Gastroesophageal sphincter (tissue), 4 donors: ENCODE measurements around the gene MAPT. TPM values are rescaled to one million over a fixed set of nuclear protein-coding genes. Genes with fewer than 3 reads are reported as not detected.
"Not testable (repeated sequence)": the region's sequence is repeated elsewhere in the genome, so short reads cannot be mapped to it uniquely, and the experiment has no call there.

Experiments used
- ATAC-seq: fragments of 150-250 bp; one replicate; pipeline ENCODE4 v1.9.1; 2016; ENCODE audit warnings: mild to moderate bottlenecking, moderate library complexity
- H3K27ac ChIP-seq, 4 donors: fragments of 200-600 bp; sonication (generic) in 3 of 4; 1 replicate in 3 of 4; 2 replicates in 1 of 4; pipeline ENCODE4 v1.5.1; 2016 to 2019
- H3K27me3 ChIP-seq: fragments of 200-600 bp; sonication (generic); one replicate; pipeline ENCODE4 v1.5.1; 2019
- H3K36me3 ChIP-seq, 2 donors: fragments of 200-600 bp; sonication (generic); one replicate each; pipeline ENCODE4 v1.5.1; 2019; ENCODE audit warnings: control low read depth in 1 of 2
- H3K4me1 ChIP-seq, 3 donors: fragments of 200-600 bp; sonication (generic); 1 replicate in 2 of 3; 2 replicates in 1 of 3; pipeline ENCODE4 v1.5.1; 2016 to 2019; ENCODE audit warnings: control low read depth in 2 of 3
- H3K4me3 ChIP-seq, 2 donors: fragments of 200-600 bp; sonication (generic); one replicate each; pipeline ENCODE4 v1.5.1; 2019; ENCODE audit warnings: mild to moderate bottlenecking in 1 of 2, moderate library complexity in 1 of 2
- H3K9me3 ChIP-seq, 3 donors: fragments of 200-600 bp; sonication (generic); one replicate each; pipeline ENCODE4 v1.5.1; 2017 to 2019; ENCODE audit warnings: control low read depth in 2 of 3
- CTCF ChIP-seq, 4 experiments: fragments of 200-600 bp in 2 of 4; fragments of 450-650 bp in 2 of 4; sonication (generic) in 1 of 4; IDR thresholded peaks; one replicate each; pipeline ENCODE4 v1.5.1; 2017 to 2019; ENCODE audit warnings: antibody characterized with exemption in 4 of 4, mild to moderate bottlenecking in 2 of 4, moderate library complexity in 2 of 4
- EP300 ChIP-seq: sonication (generic); formaldehyde crosslinking; IDR thresholded peaks from one replicate; pipeline ENCODE4 v1.6.1; 2017; ENCODE audit warnings: antibody characterized with exemption, mild to moderate bottlenecking
- POLR2A ChIP-seq, 2 donors: fragments of 450-650 bp; IDR thresholded peaks; one replicate each; pipeline ENCODE4 v1.6.1; 2017; ENCODE audit warnings: antibody characterized with exemption in 2 of 2, mild to moderate bottlenecking in 2 of 2, moderate library complexity in 1 of 2
- POLR2AphosphoS5 ChIP-seq: sonication (generic); formaldehyde crosslinking; IDR thresholded peaks from one replicate; pipeline ENCODE4 v1.6.1; 2017; ENCODE audit warnings: antibody characterized with exemption
- WGBS, 2 donors: methylation state at CpG; one replicate each; pipeline ENCODE4 v1.1.5; 2018; ENCODE audit warnings: low coverage in 1 of 2; 5-methylcytosine and 5-hydroxymethylcytosine counted together
- total RNA-seq, 4 donors: library from RNA; depleted of rRNA; stranded (reverse); fragments of >200 nt; gene quantifications; one replicate each; pipeline ENCODE4 v1.1.0, GENCODE V29; 2016

The MAPT gene
- total RNA-seq, 4 donors from 2014 or later = 3.4 to 12.2 (median 8.5) TPM

- 62 to 74% methylated on average over 6 to 10 of the region's 12 CpGs for WGBS, 2 donors
- TF ChIP-seq CTCF (IDR thresholded peaks at IDR 0.05) (no peak), POLR2AphosphoS5 (no peak), POLR2A (IDR thresholded peaks at IDR 0.05) (no peak), EP300 (no peak)
- no peak for ATAC-seq
- H3K4me3 ChIP-seq = no peak overlapping the region
- H3K4me1 ChIP-seq = no peaks in the 10 kb centered on the region
- no peaks in the 10 kb centered on the region for H3K27me3 ChIP-seq
- no peaks in the 10 kb centered on the region for H3K36me3 ChIP-seq
- H3K27ac ChIP-seq = no peak overlapping the region
- H3K9me3 ChIP-seq = no peaks in the 10 kb centered on the region
These were observed 40.0 kb downstream of the MAPT start for GRCh38 chr17:45934044-45934979.

- no peak overlapping the region for H3K4me3 ChIP-seq
- TF ChIP-seq CTCF (IDR thresholded peaks at IDR 0.05) = no peak
- no peak for TF ChIP-seq POLR2A (IDR thresholded peaks at IDR 0.05)
- no peak for TF ChIP-seq POLR2AphosphoS5
- no peak for TF ChIP-seq EP300
- WGBS, 2 donors = 85% methylated on average over 7 of the region's 8 CpGs; no CpG with 5 or more reads in 1 of the 2 donors
- H3K9me3 ChIP-seq = no peaks in the 10 kb centered on the region
- H3K4me1 ChIP-seq = peaks cover 0 to 4% (median 0%) of the 10 kb centered on the region in 3 donors
- H3K27me3 ChIP-seq = no peaks in the 10 kb centered on the region
- no peaks in the 10 kb centered on the region for H3K36me3 ChIP-seq
- no peak overlapping the region for H3K27ac ChIP-seq
- no peak for ATAC-seq
These were observed 40.9 kb downstream of the MAPT start for GRCh38 chr17:45935197-45935709.

- no peak overlapping the region for H3K27ac ChIP-seq
- H3K4me3 ChIP-seq = no peak overlapping the region
- H3K27me3 ChIP-seq = no peaks in the 10 kb centered on the region
- TF ChIP-seq CTCF (IDR thresholded peaks at IDR 0.05) = no peak
- TF ChIP-seq EP300 = no peak
- no peak for TF ChIP-seq POLR2A (IDR thresholded peaks at IDR 0.05)
- no peak for TF ChIP-seq POLR2AphosphoS5
- peaks cover 0 to 10% (median 3%) of the 10 kb centered on the region in 3 donors for H3K4me1 ChIP-seq
- no peaks in the 10 kb centered on the region for H3K9me3 ChIP-seq
- WGBS, 2 donors = 88 to 100% methylated on average over 1 to 8 of the region's 10 CpGs
- ATAC-seq = no peak
- H3K36me3 ChIP-seq = no peaks in the 10 kb centered on the region
These were observed 41.6 kb downstream of the MAPT start for GRCh38 chr17:45935710-45936509.

GRCh38 chr17:45936610-45937009 is 42.3 kb downstream of the MAPT start:
- peaks cover 0 to 17% (median 3%) of the 10 kb centered on the region in 3 donors for H3K4me1 ChIP-seq
- no peak for ATAC-seq
- no peak overlapping the region for H3K27ac ChIP-seq
- 63 to 64% methylated on average over 4 of the region's 4 CpGs for WGBS, 2 donors
- H3K27me3 ChIP-seq = no peaks in the 10 kb centered on the region
- no peaks in the 10 kb centered on the region for H3K36me3 ChIP-seq
- H3K9me3 ChIP-seq = no peaks in the 10 kb centered on the region
- no peak overlapping the region for H3K4me3 ChIP-seq
- no peak for TF ChIP-seq POLR2A (IDR thresholded peaks at IDR 0.05)
- TF ChIP-seq CTCF (IDR thresholded peaks at IDR 0.05) = no peak
- no peak for TF ChIP-seq POLR2AphosphoS5
- TF ChIP-seq EP300 = no peak

- H3K36me3 ChIP-seq, ATAC-seq, H3K9me3 ChIP-seq, H3K4me3 ChIP-seq, H3K27me3 ChIP-seq, H3K27ac ChIP-seq: not testable (repeated sequence)
- peaks cover 0 to 23% (median 3%) of the 10 kb centered on the region in 3 donors for H3K4me1 ChIP-seq
These were observed 42.8 kb downstream of the MAPT start for GRCh38 chr17:45937186-45937585.
